Thyroid gland (tissue), 4 donors: Measurements from ENCODE around the gene TRRAP. TPM values are rescaled to one million over a fixed set of nuclear protein-coding genes. Genes with fewer than 3 reads are reported as not detected.
A peak's percentile ranks its signal among the peaks of the same experiment; 100 is the strongest.

Experiments used
- DNase-seq, 2 donors: peaks; one replicate each; pipeline ENCODE4 v3.0.0-alpha.2; 2019
- H3K27ac ChIP-seq, 3 donors: fragments of 200-600 bp; sonication (generic); 1 replicate in 2 of 3; 2 replicates in 1 of 3; pipeline ENCODE4 v1.5.1; 2016 to 2019; ENCODE audit warnings: mild to moderate bottlenecking in 1 of 3, moderate library complexity in 1 of 3
- H3K27me3 ChIP-seq: fragments of 200-600 bp; sonication (generic); one replicate; pipeline ENCODE4 v1.5.1; 2019
- H3K36me3 ChIP-seq, 2 donors: fragments of 200-600 bp; sonication (generic); one replicate each; pipeline ENCODE4 v1.5.1; 2016 to 2019
- H3K4me1 ChIP-seq, 2 donors: fragments of 200-600 bp; sonication (generic); one replicate each; pipeline ENCODE4 v1.5.1; 2017 to 2019
- H3K4me3 ChIP-seq, 3 donors: fragments of 200-600 bp; sonication (generic); replicated peaks in 1 of 3; 1 replicate in 2 of 3; 2 replicates in 1 of 3; pipeline ENCODE4 v1.5.1; 2016; ENCODE audit warnings: mild to moderate bottlenecking in 1 of 3
- H3K9me3 ChIP-seq: fragments of 200-600 bp; sonication (generic); one replicate; pipeline ENCODE4 v1.5.1; 2017
- POLR2A ChIP-seq, 2 donors: fragments of 450-650 bp; IDR thresholded peaks; one replicate each; pipeline ENCODE4 v1.6.1; 2017; ENCODE audit warnings: antibody characterized with exemption in 2 of 2, mild to moderate bottlenecking in 2 of 2, moderate library complexity in 1 of 2
- WGBS, 2 donors: methylation state at CpG; one replicate each; pipeline ENCODE4 v1.1.5; 2017; 5-methylcytosine and 5-hydroxymethylcytosine counted together
- intact Hi-C: fragments of 100-400 bp; cut with DNase I; formaldehyde crosslinking; loops from one replicate; pipeline ENCODE4 v1.15.1; 2023
- total RNA-seq, 4 donors: library from RNA; depleted of rRNA; stranded (reverse); fragments of >200 nt; gene quantifications; one replicate each; pipeline ENCODE4 v1.2.3, GENCODE V29; 2016
- TF ChIP-seq, protein P1 (sequence below), 6 experiments: fragments of 200-600 bp in 3 of 6; fragments of 450-650 bp in 3 of 6; sonication (generic) in 3 of 6; IDR thresholded peaks; one replicate each; pipeline ENCODE4 v1.5.1; 2016 to 2019; ENCODE audit warnings: antibody characterized with exemption in 6 of 6, mild to moderate bottlenecking in 2 of 6, inconsistent platforms in 1 of 6, moderate library complexity in 1 of 6

The TRRAP gene
- total RNA-seq, 4 donors from 2014 or later: 43.5 to 72.6 (median 52.2) TPM

DNA sequence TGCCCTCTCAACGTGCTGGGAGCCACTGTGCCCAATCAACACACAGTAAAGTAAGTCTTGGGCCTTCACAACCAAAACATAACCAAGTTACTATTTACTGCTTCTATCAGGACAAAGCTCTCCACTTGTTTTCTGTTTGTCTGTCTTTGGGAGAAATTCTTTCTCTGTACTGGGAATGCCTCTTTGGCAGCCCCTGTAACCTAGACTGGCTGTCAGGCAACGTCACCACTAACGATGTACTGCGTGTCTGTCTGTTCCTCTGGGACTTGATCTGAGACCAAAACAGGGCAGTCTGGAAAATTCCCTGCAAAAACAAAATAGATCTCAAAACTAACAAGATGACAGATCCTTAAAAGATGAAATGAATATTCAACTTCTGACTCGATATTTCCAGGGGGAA lies 152.6 kb downstream of the TRRAP start:
- no peak overlapping the region for H3K4me3 ChIP-seq
- no peak for TF ChIP-seq POLR2A (IDR thresholded peaks at IDR 0.05)
- TF ChIP-seq, protein P1, sequence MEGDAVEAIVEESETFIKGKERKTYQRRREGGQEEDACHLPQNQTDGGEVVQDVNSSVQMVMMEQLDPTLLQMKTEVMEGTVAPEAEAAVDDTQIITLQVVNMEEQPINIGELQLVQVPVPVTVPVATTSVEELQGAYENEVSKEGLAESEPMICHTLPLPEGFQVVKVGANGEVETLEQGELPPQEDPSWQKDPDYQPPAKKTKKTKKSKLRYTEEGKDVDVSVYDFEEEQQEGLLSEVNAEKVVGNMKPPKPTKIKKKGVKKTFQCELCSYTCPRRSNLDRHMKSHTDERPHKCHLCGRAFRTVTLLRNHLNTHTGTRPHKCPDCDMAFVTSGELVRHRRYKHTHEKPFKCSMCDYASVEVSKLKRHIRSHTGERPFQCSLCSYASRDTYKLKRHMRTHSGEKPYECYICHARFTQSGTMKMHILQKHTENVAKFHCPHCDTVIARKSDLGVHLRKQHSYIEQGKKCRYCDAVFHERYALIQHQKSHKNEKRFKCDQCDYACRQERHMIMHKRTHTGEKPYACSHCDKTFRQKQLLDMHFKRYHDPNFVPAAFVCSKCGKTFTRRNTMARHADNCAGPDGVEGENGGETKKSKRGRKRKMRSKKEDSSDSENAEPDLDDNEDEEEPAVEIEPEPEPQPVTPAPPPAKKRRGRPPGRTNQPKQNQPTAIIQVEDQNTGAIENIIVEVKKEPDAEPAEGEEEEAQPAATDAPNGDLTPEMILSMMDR (IDR thresholded peaks at IDR 0.05): no peak
- peaks cover 56 to 66% of the 10 kb centered on the region in 2 donors for H3K36me3 ChIP-seq
- 81 to 82% methylated on average over 5 of the region's 5 CpGs for WGBS, 2 donors
- H3K27ac ChIP-seq: peak overlapping the region in 2 of 3 donors; percentile 58 to 70
- DNase-seq: no peak
- no peaks in the 10 kb centered on the region for H3K4me1 ChIP-seq
- no peaks in the 10 kb centered on the region for H3K9me3 ChIP-seq
- intact Hi-C loops: no loop called here
- no peaks in the 10 kb centered on the region for H3K27me3 ChIP-seq

- peak overlapping the region in 2 of 3 donors; percentile 49 to 70 for H3K27ac ChIP-seq
- 95 to 96% methylated on average over 7 of the region's 7 CpGs for WGBS, 2 donors
- H3K27me3 ChIP-seq: no peaks in the 10 kb centered on the region
- no peak overlapping the region for H3K4me3 ChIP-seq
- no peak for DNase-seq
- H3K9me3 ChIP-seq: no peaks in the 10 kb centered on the region
- no peak for TF ChIP-seq POLR2A (IDR thresholded peaks at IDR 0.05)
- TF ChIP-seq, protein P1 (IDR thresholded peaks at IDR 0.05): no peak
- H3K4me1 ChIP-seq: no peaks in the 10 kb centered on the region
- H3K36me3 ChIP-seq: peaks cover 59 to 69% of the 10 kb centered on the region in 2 donors
- intact Hi-C loops: no loop called here
Observed at GRCh38 chr7:99031496-99031895, 153.2 kb downstream of the TRRAP start.

- H3K27me3 ChIP-seq: no peaks in the 10 kb centered on the region
- no peak for DNase-seq
- no peaks in the 10 kb centered on the region for H3K9me3 ChIP-seq
- 88 to 93% methylated on average over 15 of the region's 15 CpGs for WGBS, 2 donors
- no peaks in the 10 kb centered on the region for H3K4me1 ChIP-seq
- H3K36me3 ChIP-seq: peaks cover 65 to 75% of the 10 kb centered on the region in 2 donors
- intact Hi-C loops: no loop called here
- no peak overlapping the region for H3K4me3 ChIP-seq
- TF ChIP-seq, protein P1 (IDR thresholded peaks at IDR 0.05): no peak
- TF ChIP-seq POLR2A (IDR thresholded peaks at IDR 0.05): no peak
- H3K27ac ChIP-seq: no peak overlapping the region
Observed at GRCh38 chr7:99032928-99033327, 154.6 kb downstream of the TRRAP start.

DNA sequence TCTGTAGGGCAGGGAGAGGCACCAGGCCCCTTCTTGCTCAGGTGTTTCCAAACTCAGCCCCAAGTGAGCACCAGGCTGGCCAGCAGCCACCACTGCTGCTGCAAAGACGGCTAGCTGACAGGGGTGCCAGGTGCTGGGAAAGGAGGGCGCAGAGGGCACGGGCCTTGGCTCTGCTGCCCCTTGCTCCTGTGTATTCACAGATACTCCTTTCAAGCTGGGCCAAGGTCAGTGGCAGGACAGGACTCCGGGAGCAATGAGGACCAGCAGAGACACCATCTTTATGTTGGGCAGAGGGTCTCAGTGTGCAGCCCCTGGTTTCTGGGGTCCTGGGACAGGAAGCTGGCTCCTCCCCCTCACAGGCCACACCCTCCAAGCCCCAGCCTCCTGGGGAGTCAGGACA lies 155.4 kb downstream of the TRRAP start:
- H3K4me1 ChIP-seq: no peaks in the 10 kb centered on the region
- intact Hi-C loops: no loop called here
- DNase-seq: no peak
- H3K4me3 ChIP-seq: no peak overlapping the region
- no peak overlapping the region for H3K27ac ChIP-seq
- 75 to 96% methylated on average over 2 to 4 of the region's 4 CpGs for WGBS, 2 donors
- TF ChIP-seq, protein P1 (IDR thresholded peaks at IDR 0.05): no peak
- TF ChIP-seq POLR2A (IDR thresholded peaks at IDR 0.05): no peak
- no peaks in the 10 kb centered on the region for H3K27me3 ChIP-seq
- H3K36me3 ChIP-seq: peaks cover 73 to 77% of the 10 kb centered on the region in 2 donors
- H3K9me3 ChIP-seq: no peaks in the 10 kb centered on the region

- H3K27ac ChIP-seq: no peak overlapping the region
- no peaks in the 10 kb centered on the region for H3K4me1 ChIP-seq
- WGBS, 2 donors: 94 to 97% methylated on average over 30 of the region's 30 CpGs
- peaks cover 68 to 69% of the 10 kb centered on the region in 2 donors for H3K36me3 ChIP-seq
- no peak for DNase-seq
- H3K27me3 ChIP-seq: no peaks in the 10 kb centered on the region
- TF ChIP-seq, protein P1 (IDR thresholded peaks at IDR 0.05): no peak
- no peak for TF ChIP-seq POLR2A (IDR thresholded peaks at IDR 0.05)
- intact Hi-C loops: loop anchor here (5.0 kb wide), 1 partner anchor 277 kb away; no protein-coding TSS in a partner anchor
- H3K4me3 ChIP-seq: no peak overlapping the region
- H3K9me3 ChIP-seq: no peaks in the 10 kb centered on the region
Observed at GRCh38 chr7:99034932-99035722, 156.8 kb downstream of the TRRAP start.
